Smooth muscle cell of the pulmonary artery (primary cell): Measurements from ENCODE around the gene STK11IP. TPM values are rescaled to one million over a fixed set of nuclear protein-coding genes. Genes with fewer than 3 reads are reported as not detected.

Source experiments
- total RNA-seq: library from RNA; depleted of rRNA; stranded (reverse); fragments of >200 nt; gene quantifications from 2 replicates; pipeline ENCODE4 v1.2.3, GENCODE V29; 2014

Gene STK11IP
- total RNA-seq, result 13.2 and 18.0 TPM in 2 replicates

DNA sequence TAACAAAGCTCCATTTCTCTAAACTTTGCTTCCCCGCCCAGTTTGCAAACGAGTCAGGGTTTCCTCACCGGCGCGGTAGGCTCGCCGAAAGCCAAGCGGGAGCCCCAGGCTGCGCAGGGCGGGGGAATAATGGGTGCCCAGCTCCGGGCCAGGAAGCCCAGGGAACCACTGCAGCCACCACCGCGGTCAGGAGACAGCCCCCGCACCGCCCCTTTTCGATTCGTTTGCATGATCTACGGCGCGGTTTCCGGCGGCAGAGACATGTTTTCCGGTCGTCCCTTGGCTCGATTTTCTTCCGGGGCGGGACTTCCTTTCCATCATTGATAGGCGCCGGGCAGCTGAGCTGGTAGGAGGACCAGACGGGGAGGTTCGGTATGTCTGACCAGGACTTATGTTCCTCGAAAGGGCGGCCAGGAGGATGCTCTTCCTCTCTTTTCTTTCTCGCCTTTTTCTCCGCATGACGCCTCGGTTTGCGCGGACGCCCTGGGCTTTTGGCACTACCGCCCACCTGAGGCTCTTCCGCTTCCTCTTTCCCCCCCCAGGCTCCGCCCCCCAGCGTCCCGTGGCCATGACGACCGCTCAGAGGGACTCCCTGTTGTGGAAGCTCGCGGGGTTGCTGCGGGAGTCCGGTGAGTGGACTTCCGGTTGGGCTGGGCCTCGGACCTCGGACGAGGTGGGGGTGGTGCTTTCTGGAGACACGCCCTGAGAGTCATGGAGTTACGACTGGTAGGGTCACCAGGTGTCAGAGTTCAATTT, at the start of gene STK11IP:
STK11IP (plus strand) TSS at position 306 of the 756 bp plus-strand sequence; CDS start at position 569, 263 bp downstream.

DNA sequence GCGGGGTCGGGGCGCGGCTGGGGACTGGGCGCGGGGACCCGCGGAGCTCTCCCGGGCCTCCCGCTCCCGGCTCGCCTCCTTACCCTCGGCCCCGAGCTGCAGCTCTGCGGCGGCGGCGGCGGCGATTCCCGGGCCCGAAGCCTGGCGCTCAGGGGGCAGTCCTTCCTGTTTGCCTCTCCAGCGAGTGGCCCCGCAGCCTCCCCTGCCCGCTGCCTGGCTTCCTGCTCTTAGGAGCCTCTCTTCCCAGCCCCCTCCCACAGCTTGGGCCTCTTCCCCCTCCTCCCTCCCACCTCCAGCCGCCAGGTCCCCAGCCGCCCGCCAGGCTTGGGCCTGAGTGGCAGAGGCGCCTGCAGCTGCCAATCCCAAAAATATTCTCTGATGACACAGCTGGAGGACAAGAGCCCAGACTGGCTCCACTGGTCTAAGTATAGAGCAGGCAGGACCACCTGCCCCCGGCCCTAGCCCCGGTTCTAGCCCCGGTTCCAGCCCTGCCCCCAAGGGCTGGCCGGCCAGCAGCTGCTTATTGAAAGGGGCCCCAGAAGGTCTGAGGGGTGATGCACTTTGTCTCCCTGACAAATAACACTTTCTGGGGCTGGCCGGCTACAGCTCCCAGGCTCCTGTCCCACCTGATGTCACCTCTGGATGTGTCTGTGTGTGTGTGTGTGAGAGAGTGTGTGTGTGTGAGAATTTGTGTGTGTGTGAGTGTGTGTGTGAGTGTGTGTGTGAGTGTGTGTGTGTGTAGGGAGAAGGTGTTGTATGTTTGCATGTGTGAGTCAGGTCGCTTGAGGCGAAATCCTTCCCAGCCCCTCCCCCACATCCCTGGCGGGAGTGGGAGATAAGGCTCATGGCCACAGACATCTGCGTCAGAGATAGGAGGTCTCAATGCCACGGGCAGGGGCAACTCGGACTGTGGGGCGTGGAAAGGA, 26.1 kb upstream of the STK11IP start, which contains the start of gene OBSL1:
OBSL1 (minus strand) TSS at position 229 of the 926 bp plus-strand sequence. CDS start 307 bp downstream, outside the sequence.

GRCh38 chr2:219572237-219573001, 25.2 kb upstream of the STK11IP start, which contains the start of gene INHA:
Gene INHA (plus strand): TSS chr2:219572310. CDS start chr2:219572375, 65 bp downstream.

GRCh38 chr2:219627103-219628100, 29.7 kb downstream of the STK11IP start, which contains the start of gene SLC4A3:
Gene SLC4A3 (plus strand): TSS chr2:219627630. CDS start chr2:219627993, 363 bp downstream.

Other genes with a start within 250 kb of the STK11IP start
- gene DNPEP, start 209.9 kb upstream of the STK11IP start, total RNA-seq, result 68.5 and 91.9 TPM in 2 replicates
- 1.1 and 3.0 TPM in 2 replicates for gene DES, start 179.5 kb upstream of the STK11IP start, total RNA-seq
- 45.7 and 87.2 TPM in 2 replicates for gene SPEG, start 163.0 kb upstream of the STK11IP start, total RNA-seq
- 60.6 and 64.6 TPM in 2 replicates for gene GMPPA, start 99.0 kb upstream of the STK11IP start, total RNA-seq
- gene ASIC4, start 83.4 kb upstream of the STK11IP start, total RNA-seq, result 0.39 and 0.46 TPM in 2 replicates
- gene CHPF, start 54.0 kb upstream of the STK11IP start, total RNA-seq, result 341 and 462 TPM in 2 replicates
- 1.3 and 1.4 TPM in 2 replicates for gene TMEM198, start 53.8 kb upstream of the STK11IP start, total RNA-seq
- 57.9 and 64.4 TPM in 2 replicates for gene OBSL1, start 26.3 kb upstream of the STK11IP start, total RNA-seq
- 0.26 and 0.43 TPM in 2 replicates for gene INHA, start 25.5 kb upstream of the STK11IP start, total RNA-seq
- 4.0 and 7.0 TPM in 2 replicates for gene SLC4A3, start 29.8 kb downstream of the STK11IP start, total RNA-seq